22Rv1 (cell line): ENCODE measurements around the gene MGAT3.

Experiments used
- H3K27ac ChIP-seq: fragments of 450-650 bp; 2 replicates; pipeline ENCODE4 v1.5.1; 2017
- ZFX ChIP-seq: fragments of 450-650 bp; IDR thresholded peaks from 2 replicates; pipeline ENCODE4 v1.6.1; 2017; ENCODE audit warnings: antibody characterized with exemption, borderline replicate concordance
- TF ChIP-seq, protein P1 (sequence below): fragments of 450-650 bp; IDR thresholded peaks from 2 replicates; pipeline ENCODE4 v1.5.1; 2017; ENCODE audit warnings: mild to moderate bottlenecking

Gene MGAT3

DNA sequence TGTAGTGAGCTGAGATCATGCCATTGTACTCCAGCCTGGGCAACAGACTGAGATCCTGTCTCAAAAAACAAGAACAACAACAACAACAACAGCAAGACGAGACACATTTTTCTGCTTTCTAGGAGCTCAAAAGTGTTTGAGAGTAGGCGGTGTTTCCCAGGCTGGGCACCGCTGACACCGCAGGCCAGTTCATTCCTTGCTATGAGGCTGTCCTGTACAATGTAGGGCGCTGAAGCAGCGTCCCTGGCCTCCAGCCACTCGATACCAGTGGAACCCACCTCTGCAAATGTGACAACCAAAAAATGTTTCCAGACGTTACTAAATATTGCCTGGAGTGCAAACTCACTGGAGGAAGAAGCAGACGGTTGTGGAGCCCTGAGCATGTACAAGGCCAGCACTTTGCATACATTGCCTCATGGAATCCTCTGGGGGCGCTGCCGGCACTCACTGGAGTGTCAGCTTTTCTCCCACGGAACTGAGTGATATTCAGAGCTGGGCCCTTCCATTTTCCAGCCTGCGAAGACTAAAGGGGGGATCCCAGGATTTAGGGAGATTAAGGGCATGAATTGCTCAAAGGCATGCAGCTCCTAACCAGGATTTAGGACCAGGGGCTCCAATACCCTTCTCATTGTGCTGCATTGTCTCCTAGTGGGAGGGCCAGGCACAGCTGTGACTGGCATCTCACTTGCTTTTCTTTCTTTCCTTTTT is 39.5 kb downstream of the MGAT3 start:
- TF ChIP-seq ZFX = no peak
- TF ChIP-seq, protein P1, sequence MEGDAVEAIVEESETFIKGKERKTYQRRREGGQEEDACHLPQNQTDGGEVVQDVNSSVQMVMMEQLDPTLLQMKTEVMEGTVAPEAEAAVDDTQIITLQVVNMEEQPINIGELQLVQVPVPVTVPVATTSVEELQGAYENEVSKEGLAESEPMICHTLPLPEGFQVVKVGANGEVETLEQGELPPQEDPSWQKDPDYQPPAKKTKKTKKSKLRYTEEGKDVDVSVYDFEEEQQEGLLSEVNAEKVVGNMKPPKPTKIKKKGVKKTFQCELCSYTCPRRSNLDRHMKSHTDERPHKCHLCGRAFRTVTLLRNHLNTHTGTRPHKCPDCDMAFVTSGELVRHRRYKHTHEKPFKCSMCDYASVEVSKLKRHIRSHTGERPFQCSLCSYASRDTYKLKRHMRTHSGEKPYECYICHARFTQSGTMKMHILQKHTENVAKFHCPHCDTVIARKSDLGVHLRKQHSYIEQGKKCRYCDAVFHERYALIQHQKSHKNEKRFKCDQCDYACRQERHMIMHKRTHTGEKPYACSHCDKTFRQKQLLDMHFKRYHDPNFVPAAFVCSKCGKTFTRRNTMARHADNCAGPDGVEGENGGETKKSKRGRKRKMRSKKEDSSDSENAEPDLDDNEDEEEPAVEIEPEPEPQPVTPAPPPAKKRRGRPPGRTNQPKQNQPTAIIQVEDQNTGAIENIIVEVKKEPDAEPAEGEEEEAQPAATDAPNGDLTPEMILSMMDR = peak; percentile 93
- peak overlapping the region; percentile 17; the same call in 1 of the 2 replicates for H3K27ac ChIP-seq

DNA sequence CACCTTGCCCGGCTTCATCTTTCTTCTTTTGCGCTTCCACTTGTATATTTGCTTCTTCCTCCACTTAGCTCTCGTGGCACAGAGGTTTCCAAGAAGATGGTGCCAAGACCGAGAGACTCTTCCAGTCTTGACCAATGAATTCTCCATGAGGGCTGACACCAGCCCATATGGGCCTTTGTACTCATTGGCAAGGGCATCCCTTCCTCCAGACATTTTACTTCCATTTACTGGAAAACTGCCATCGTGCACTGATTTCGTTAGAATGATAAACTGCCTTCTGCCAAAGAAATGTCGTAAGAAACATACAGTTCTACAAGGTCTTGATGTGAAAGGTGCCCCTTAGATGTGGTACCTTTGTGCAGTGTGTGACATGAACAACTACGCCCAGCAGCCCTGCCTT is 40.6 kb downstream of the MGAT3 start:
- no peak overlapping the region for H3K27ac ChIP-seq
- TF ChIP-seq ZFX = no peak
- TF ChIP-seq, protein P1 = no peak

DNA sequence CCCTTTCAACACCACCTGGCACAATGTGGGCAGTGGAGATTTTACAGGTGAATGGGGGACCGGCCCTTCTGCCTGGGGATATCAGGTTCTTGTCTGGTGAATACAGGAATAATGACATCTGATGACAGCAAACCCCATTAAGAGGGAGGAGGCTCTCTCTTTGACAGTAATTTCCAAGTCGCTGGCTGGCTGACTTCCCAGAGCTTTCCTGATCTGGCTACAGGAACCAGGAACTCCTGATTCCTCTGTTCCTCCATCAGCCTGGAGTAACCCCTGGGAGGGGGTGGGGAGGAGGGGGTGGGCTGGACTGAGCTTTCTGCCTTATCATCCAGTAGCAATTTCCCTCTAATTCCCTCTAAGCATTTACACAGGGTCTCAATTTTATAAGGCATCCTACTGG is 41.6 kb downstream of the MGAT3 start:
- no peak overlapping the region for H3K27ac ChIP-seq

DNA sequence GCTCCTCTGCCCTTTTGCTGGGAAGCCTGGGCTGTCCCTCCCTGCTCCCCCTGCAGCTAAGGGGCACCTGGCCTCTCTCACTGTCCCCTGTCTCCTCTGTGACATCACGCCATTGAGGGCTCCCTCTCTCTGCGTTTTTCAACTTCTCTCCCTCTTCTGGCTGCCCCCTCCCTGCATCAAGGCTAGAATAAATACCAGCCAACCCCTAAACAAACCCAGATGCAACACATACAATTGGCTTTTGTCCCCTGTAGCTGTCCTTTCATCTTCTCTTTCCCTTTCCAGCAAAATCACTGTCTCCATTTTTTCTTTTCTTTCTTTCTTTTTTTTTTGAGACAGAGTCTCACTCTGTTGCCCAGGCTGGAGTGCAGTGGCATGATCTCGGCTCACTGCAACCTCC is 42.0 kb downstream of the MGAT3 start:
- H3K27ac ChIP-seq = no peak overlapping the region
- TF ChIP-seq, protein P1 = no peak
- TF ChIP-seq ZFX = no peak

More for the DNA sequence above, 41.6 kb downstream of the MGAT3 start:
- TF ChIP-seq, protein P1 = no peak
- TF ChIP-seq ZFX = no peak

DNA sequence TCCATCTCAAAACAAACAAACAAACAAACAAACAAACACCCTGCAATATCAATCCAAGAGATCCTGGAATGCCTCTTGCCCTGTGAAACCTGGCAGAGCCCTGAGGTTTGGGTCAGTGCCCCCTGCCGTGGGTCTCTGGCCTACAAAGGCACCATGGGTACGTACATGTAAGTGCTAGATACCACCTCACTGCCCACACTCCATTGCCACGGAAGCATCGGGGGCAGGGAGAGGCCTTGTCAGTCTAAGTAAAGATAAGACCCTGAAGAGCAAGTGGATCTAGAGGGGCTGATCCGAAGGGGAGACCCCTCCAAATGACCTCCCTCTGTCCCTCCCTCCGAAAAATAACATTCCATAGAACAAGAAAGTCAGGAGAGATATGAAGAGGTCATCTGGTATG is 43.3 kb downstream of the MGAT3 start:
- no peak for TF ChIP-seq ZFX
- TF ChIP-seq, protein P1 = no peak
- peak overlapping the region; percentile 69; the same call in 1 of the 2 replicates for H3K27ac ChIP-seq

DNA sequence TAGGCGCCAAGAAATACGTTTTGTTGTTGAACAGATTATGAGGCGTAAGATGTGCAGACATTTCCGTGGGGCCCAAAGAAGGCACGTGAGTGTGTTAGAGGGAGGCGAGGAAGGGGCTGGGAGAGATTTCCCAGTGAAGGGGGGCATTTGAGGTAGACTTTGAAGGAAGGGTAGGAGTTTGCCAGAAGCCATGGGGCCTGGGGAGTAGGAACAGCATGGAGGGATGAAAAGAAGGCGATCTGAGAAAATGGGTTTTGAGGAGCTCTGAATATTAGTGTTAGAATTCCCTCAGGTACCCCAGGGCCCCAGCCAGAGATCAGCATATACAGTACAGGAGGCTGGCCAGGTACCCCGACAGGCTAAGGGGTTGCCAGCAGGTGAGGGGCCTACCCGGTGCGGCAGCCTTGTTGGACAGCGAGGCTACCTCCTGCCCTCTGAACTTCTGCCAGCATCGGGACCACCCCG is 44.9 kb downstream of the MGAT3 start:
- H3K27ac ChIP-seq = peak overlapping the region; percentile 69
- TF ChIP-seq, protein P1 = no peak
- no peak for TF ChIP-seq ZFX

DNA sequence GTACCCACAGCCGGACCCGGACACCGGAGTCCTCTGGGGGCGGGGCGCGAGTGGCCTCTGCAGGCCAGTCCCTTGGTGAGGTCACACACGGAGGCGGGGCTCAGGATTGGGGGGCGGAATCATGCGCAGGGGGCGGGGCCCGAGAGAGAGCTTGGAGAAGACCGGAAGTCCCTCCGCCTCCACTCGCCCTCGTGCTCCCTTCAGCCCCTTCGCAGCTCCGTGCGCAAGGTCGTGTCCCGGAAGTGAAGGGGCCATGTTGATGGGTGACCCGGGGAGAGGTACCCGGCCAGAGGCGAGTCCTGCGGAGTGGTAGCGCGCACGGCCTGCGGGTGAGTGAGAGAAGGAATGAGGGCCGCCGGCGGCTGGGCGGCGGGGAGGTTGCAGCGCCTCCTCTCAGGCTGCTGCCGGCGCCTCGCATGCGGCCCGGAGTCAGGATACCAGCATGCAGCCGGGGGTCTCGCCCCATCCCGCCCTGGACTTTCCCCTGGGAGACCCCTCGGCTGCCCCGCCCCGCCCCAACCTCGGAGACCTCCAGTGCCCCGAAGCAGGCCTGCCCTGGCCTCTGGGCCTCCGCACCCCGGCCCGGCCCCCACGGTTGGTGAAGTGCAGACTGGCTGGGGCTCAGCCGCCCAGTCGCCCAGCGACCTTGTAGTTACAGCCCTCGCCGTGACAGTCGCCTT is 45.4 kb downstream of the MGAT3 start, which contains the start of gene MIEF1:
Gene MIEF1, plus strand, starts transcription at position 182 of the 680 bp plus-strand sequence. CDS start 9,005 bp downstream, outside the sequence.
- H3K27ac ChIP-seq = peak within 1 kb of the TSS; percentile 69
- TF ChIP-seq, protein P1 = no peak
- TF ChIP-seq ZFX = no peak
